Right cardiac atrium (tissue), 5 donors: Measurements from ENCODE around the gene VIP. TPM values are rescaled to one million over a fixed set of nuclear protein-coding genes. Genes with fewer than 3 reads are reported as not detected.

ENCODE experiments used
- ATAC-seq, 2 donors: fragments of 200-7000 bp; cut with Tn5 transposase; one replicate each; pipeline versions ENCODE4 v1.8.0 to v1.9.1; 2020; ENCODE audit warnings: moderate library complexity in 2 of 2, mild to moderate bottlenecking in 1 of 2
- DNase-seq, 3 donors: peaks; one replicate each; pipeline ENCODE4 v3.0.0-alpha.2; 2020
- H3K27ac ChIP-seq: one replicate; pipeline ENCODE4 v1.5.1; 2013; ENCODE audit warnings: mild to moderate bottlenecking, low read length, control low read depth, moderate library complexity
- H3K27me3 ChIP-seq: one replicate; pipeline ENCODE4 v1.6.1; 2013; ENCODE audit not compliant: control insufficient read depth, insufficient read depth
- H3K4me1 ChIP-seq: one replicate; pipeline ENCODE4 v1.6.1; 2013; ENCODE audit warnings: low read length; ENCODE audit not compliant: control insufficient read depth, insufficient read depth
- H3K4me3 ChIP-seq: one replicate; pipeline ENCODE4 v1.5.1; 2013; ENCODE audit warnings: low read length, control low read depth
- H3K9me3 ChIP-seq: one replicate; pipeline ENCODE4 v1.6.1; 2013; ENCODE audit warnings: low read length; ENCODE audit not compliant: control insufficient read depth
- WGBS: extraction: QIAGEN DNeasy Blood & Tissue Kit; methylation state at CpG from one replicate; pipeline ENCODE4 v1.1.7; 2013; 5-methylcytosine and 5-hydroxymethylcytosine counted together
- intact Hi-C, 4 donors: fragments of 100-400 bp; cut with DNase I; formaldehyde crosslinking; loops; one replicate each; pipeline versions ENCODE4 v1.11.0 to v1.14.0; 2022 to 2023
- polyA plus RNA-seq: library from polyadenylated mRNA; stranded (reverse); fragments of 200-250 nt; gene quantifications from one replicate; pipeline ENCODE4 v1.2.3, GENCODE V29; 2013
- total RNA-seq, 4 donors: library from RNA; stranded (reverse); fragmentation: NEBNext Ultra II Directional; extraction: Animal tissue kit (Norgen Biotek cat#: 25700); gene quantifications; one replicate each; pipeline ENCODE4 v1.2.1, GENCODE V29; 2021
- donor health status: healthy with polysubstance abuse.
- donor health status: DM: no; HTN: yes; CAD: no.
- donor health status: DM: no; HTN: no; CAD: no.
- donor health status: DM: no; HTN: yes; CAD: no; lungs with severe emphysema.
- donor health status: DM: yes; HTN: yes; CAD: no.

VIP gene
- total and polyA plus RNA-seq, 5 donors = 0.29 to 1.9 (median 0.78) TPM; not detected in 1

DNA sequence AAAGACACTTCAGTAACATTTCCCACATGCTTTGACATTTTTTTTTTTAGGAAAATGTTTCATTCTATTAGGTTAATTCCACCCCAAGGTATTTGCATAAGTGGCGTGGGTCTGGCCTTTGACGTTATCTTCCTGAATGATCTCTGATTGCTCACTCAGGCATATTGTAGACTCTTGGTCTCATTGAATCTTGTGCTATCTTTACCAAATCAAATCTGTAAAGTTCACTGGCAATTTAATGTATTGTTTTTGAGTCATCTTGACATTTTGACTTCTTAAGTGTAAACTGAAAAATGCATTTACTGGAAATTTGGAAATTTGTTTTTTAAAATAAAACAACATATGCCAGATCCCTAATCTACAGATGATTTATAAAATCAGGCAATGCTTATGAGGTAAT is 16.0 kb upstream of the VIP start:
- H3K9me3 ChIP-seq = no peaks in the 10 kb centered on the region
- H3K4me1 ChIP-seq = no peaks in the 10 kb centered on the region
- no peak for DNase-seq
- H3K4me3 ChIP-seq = no peak overlapping the region
- ATAC-seq = no peak
- intact Hi-C loops = no loop called here
- no peaks in the 10 kb centered on the region for H3K27me3 ChIP-seq
- WGBS = 89% methylated on average over 2 of the region's 2 CpGs
- no peak overlapping the region for H3K27ac ChIP-seq

DNA sequence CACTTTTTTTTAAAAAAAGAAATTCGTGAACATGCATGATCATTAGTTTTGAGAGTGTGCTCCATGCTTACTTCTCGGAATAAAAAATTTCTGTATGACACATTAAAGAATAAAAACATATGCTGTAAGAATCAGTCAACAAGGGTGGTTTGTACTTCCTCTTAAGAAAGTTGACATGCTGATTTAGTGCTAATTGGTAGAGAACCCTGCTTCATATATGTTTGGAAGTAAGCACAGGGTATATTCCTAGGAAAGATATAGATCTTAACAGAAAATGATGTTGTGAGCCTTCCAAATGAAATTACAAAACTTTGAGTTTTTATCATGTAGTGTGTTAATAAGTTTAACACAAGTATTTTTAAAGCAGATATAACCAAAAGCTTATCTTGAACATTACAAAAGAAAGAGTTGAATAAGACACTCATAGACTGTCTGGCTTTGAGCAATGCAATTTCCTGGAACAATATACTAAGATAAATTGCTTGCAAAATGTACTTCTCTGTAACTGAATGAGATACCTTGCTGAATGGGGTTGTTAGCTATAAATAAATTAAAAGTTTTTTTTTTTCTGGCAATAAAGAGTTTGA is 13.8 kb upstream of the VIP start:
- Histone ChIP-seq H3K4me3 (no peak overlapping the region), H3K27me3 (no peaks in the 10 kb centered on the region), H3K9me3 (no peaks in the 10 kb centered on the region), H3K4me1 (no peaks in the 10 kb centered on the region), H3K27ac (no peak overlapping the region)
- no peak for ATAC-seq
- WGBS = 68% methylated on average over 2 of the region's 2 CpGs
- no peak for DNase-seq
- intact Hi-C loops = no loop called here

DNA sequence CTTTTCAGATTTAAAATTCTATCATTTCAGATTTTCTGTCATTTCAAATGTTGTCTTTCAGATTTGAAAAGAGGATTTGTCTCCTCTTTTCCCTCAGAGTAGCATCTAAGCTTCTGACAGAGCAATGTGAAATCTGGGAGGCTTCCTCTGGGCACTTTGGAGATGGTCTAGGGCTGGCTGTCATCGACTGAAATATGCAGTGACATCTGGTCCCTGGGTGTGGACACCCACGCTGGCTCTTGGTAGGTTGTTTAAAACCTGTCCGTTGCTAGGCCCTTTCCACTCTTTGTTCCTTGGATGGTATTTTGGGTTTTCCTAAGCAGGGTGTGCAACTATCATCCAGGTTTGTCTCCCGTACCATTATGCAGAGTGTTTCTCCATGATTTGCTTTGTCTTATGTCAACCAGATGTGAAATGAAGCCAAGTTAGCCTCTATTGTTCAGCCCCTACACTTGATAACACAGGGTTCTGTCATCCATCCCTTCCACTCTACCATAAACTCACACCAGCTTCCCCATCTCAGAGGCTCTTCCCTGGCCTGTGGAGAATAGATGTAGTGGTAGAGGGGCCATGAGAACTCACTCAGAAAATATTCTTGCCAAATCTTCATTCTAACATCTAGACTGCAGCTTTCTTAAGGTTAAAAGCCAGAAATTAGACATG is 5.0 kb upstream of the VIP start:
- Histone ChIP-seq H3K9me3 (no peaks in the 10 kb centered on the region), H3K4me3 (no peak overlapping the region), H3K27me3 (no peaks in the 10 kb centered on the region), H3K27ac (no peak overlapping the region), H3K4me1 (no peaks in the 10 kb centered on the region)
- WGBS = 67% methylated on average over 4 of the region's 4 CpGs
- DNase-seq (no peak), ATAC-seq (no peak)
- intact Hi-C loops = no loop called here

DNA sequence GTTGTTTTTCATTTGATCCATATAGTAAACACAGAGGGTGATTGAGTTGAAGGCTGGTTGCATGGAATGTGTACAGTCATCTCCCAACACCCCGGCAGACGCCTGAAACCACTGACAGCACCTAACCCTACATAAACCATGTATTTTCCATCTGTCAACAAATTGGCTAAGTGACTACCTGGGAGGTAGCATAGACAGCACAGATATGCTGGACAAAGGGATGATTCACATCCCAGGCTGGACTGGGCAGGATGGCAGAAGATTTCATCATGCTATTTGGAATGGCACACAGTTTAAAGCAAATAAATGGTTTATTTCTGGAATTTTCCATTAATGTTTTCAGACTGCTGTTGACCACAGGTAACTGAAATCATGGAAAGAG is 4.4 kb upstream of the VIP start:
- Histone ChIP-seq H3K4me1 (no peaks in the 10 kb centered on the region), H3K27me3 (no peaks in the 10 kb centered on the region), H3K9me3 (no peaks in the 10 kb centered on the region), H3K4me3 (no peak overlapping the region), H3K27ac (no peak overlapping the region)
- intact Hi-C loops = no loop called here
- ATAC-seq (no peak), DNase-seq (no peak)
- WGBS = 62% methylated on average over 2 of the region's 2 CpGs

DNA sequence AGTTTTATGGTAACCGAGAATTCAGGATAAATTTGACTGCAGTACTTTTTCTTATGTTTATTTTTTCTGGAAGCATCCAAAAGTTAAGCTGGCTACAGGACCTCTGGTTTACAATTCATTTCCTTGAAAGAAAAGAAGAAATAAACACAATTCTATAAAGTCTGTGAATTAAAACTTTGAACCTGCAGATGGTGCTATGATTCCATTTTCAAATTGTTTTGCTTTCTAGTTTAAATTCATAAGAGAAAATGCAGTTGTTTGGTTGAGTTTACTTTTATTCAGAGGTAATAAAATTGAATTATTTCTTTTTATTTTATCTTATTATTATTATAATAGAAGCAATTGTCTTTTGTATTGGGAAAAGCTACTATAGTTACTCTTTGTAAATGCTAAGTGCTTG is 1.8 kb upstream of the VIP start:
- Histone ChIP-seq H3K27ac (no peak overlapping the region), H3K9me3 (no peaks in the 10 kb centered on the region), H3K27me3 (no peaks in the 10 kb centered on the region), H3K4me1 (no peaks in the 10 kb centered on the region), H3K4me3 (no peak overlapping the region)
- 45% methylated on average over 1 of the region's 1 CpG for WGBS
- DNase-seq (no peak), ATAC-seq (no peak)
- intact Hi-C loops = no loop called here

DNA sequence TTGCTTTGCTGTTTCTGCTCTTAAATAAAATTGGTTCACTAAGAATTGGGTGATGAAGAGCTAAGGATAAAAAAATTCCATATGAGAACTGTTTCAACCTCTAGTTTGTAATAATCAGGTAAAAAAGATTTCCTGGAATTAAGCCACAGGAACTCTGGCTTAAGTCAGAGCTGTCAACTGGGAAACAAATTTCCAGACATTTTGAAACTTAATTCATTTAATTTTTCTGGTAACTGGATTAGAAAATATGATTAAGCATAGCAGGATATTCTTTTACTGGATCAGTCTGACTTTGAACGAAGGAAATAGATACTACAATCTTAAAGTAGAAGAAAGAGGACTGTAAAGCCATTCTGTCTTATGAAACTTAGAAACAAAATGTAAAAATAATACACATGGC is 1.3 kb upstream of the VIP start:
- H3K27ac ChIP-seq = no peak overlapping the region
- intact Hi-C loops = no loop called here
- H3K4me1 ChIP-seq = no peaks in the 10 kb centered on the region
- no peak for ATAC-seq
- WGBS = 59% methylated on average over 1 of the region's 1 CpG
- DNase-seq = no peak
- H3K9me3 ChIP-seq = no peaks in the 10 kb centered on the region
- no peaks in the 10 kb centered on the region for H3K27me3 ChIP-seq
- H3K4me3 ChIP-seq = no peak overlapping the region

DNA sequence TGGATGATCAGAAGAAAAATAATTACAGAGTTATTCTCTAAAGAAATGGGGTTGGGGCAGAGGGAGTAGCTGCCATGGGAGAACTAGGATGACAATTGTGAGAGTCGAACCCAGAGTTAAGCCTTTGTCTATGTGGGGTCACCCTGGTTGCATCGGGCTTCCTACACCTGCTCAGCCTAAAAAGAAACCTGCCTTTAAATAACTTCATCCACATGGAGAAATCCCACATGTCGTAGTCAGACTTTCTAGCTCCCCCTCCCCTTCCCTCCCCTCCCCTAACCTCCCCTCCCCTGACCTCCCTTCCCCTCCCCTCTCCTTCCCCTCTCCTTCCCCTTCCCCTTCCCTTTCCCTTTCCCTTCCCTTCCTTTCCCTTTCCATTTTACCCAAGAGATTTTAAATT is 14.7 kb downstream of the VIP start:
- H3K9me3 ChIP-seq = no peaks in the 10 kb centered on the region
- no peak overlapping the region for H3K27ac ChIP-seq
- H3K4me3 ChIP-seq = no peak overlapping the region
- H3K27me3 ChIP-seq = no peaks in the 10 kb centered on the region
- DNase-seq (no peak), ATAC-seq (no peak)
- H3K4me1 ChIP-seq = no peaks in the 10 kb centered on the region
- intact Hi-C loops = no loop called here
- WGBS = 79% methylated on average over 3 of the region's 3 CpGs

DNA sequence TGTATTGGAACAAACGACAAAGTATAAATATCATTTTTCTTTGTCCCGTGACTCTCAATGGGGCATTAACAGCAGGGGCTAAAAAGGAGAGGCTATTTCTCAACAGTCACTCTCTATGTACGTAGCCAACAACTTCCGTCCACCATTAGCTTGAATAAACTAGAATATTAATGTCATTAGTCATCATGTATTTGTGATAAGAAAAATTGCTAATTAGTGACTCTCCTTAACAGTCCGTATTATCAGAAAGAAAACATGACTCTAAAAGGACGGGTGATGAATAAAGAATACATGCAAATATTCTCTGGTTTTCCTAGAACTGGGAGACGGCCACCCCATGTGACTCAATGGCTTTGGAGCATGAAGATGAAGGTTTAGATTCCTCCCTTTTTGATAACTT is 18.6 kb downstream of the VIP start:
- 75% methylated on average over 7 of the region's 7 CpGs for WGBS
- ATAC-seq = no peak
- no peak for DNase-seq

DNA sequence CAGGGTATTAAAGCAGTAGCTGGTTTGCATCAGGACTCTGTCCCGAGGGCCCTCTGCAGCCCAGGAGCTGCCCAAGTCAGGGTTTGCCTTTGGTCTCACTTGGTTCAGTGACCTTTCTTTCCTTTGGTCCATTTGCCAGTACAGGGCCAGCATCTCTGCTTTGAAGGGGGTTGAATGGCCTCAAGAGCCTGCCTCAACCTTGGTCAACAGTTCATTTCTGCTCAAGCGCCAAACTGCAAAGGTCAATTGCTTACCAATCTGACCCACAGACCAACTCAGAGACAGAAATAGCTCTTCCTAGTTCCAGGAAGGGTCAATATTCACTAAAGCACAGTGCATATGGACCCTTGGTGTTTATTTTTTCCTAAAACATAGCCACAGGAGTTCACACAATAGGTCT is 19.4 kb downstream of the VIP start:
- ATAC-seq = no peak
- 73% methylated on average over 2 of the region's 2 CpGs for WGBS
- Histone ChIP-seq H3K9me3 (no peaks in the 10 kb centered on the region), H3K4me3 (no peak overlapping the region), H3K27ac (no peak overlapping the region), H3K27me3 (no peaks in the 10 kb centered on the region), H3K4me1 (no peaks in the 10 kb centered on the region)
- no peak for DNase-seq
- intact Hi-C loops = no loop called here

More for the DNA sequence above, 18.6 kb downstream of the VIP start:
- Histone ChIP-seq H3K9me3 (no peaks in the 10 kb centered on the region), H3K4me3 (no peak overlapping the region), H3K27me3 (no peaks in the 10 kb centered on the region), H3K4me1 (no peaks in the 10 kb centered on the region), H3K27ac (no peak overlapping the region)
- intact Hi-C loops = no loop called here

DNA sequence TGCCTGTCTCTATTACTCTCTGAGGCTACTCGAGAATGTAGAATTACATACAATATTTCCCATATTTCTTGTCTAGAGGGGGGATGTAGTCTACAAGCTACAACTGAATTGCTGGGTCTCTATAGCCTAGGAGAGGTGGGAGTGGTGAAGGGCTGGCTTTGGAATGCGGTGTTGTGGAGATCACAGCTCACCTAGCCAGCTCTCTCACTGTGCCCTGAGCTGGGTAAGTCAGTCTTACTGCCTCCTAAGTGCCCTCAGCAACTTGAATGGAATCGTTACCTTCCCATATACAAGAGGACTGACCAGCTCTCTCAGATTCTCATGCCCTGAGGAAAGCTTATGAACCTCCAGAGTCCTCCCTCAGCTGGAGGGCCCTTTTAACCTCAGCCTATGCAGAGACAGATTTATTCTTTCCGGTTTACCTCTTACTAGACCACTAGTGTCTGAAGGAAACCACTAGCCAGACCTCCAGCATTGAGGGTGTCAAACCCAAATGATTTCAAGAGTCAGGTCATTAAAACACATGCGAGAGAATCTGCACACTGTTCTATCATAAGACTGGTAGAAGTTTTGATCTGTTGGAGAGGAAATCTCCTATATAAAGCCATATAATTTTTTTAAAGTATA is 20.6 kb downstream of the VIP start:
- H3K4me1 ChIP-seq = no peaks in the 10 kb centered on the region
- 77% methylated on average over 5 of the region's 5 CpGs for WGBS
- no peak for ATAC-seq

DNA sequence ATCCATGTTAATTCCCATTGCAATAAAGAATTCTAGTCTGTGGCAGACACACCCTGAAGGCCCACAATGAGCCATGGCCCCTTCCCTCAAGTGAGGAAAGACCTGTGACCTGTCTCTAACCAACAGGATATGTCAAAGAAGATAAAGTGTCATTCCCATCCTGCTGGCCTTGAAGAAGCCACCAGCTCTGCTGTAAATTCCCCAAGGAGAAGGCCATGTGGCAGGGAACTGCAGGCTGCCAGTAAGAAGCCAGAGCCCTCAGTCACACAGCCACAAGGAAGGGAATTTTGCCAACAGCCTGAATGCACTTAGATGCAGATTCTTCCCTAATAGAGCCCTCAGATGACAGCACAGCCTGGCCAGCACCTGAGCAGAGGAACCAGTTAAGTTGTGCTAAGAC is 24.8 kb downstream of the VIP start:
- H3K4me3 ChIP-seq = no peak overlapping the region
- H3K27me3 ChIP-seq = no peaks in the 10 kb centered on the region
- DNase-seq (no peak), ATAC-seq (no peak)
- no peaks in the 10 kb centered on the region for H3K9me3 ChIP-seq
- no peaks in the 10 kb centered on the region for H3K4me1 ChIP-seq
- H3K27ac ChIP-seq = no peak overlapping the region
- intact Hi-C loops = no loop called here

More for the DNA sequence above, 20.6 kb downstream of the VIP start:
- Histone ChIP-seq H3K27me3 (no peaks in the 10 kb centered on the region), H3K4me3 (no peak overlapping the region), H3K27ac (no peak overlapping the region), H3K9me3 (no peaks in the 10 kb centered on the region)
- intact Hi-C loops = no loop called here
- no peak for DNase-seq
